GM13976 (cell line): Measurements from ENCODE around the gene NFKBIB.
"Not testable (repeated sequence)": the region's sequence is repeated elsewhere in the genome, so short reads cannot be mapped to it uniquely, and the experiment has no call there.

Experiments used
- DNase-seq: peaks from one replicate; pipeline ENCODE4 v3.0.0; 2012; ENCODE audit warnings: low spot score
- in situ Hi-C: fragments of 300-500 bp; cut with MboI; formaldehyde crosslinking; loops from one replicate; pipeline ENCODE4 v1.12.0; 2022; ENCODE audit warnings: low sequenced_read_pairs, mixed read lengths, inconsistent platforms; ENCODE audit not compliant: unreplicated experiment
- TF ChIP-seq, protein P1 (sequence below): IDR thresholded peaks from 2 replicates; pipeline ENCODE4 v1.5.1; 2012; ENCODE audit warnings: borderline replicate concordance, mild to moderate bottlenecking; ENCODE audit not compliant: insufficient read depth; ENCODE audit errors: extremely low read depth, missing control alignments, control extremely low read depth

The NFKBIB gene

DNA sequence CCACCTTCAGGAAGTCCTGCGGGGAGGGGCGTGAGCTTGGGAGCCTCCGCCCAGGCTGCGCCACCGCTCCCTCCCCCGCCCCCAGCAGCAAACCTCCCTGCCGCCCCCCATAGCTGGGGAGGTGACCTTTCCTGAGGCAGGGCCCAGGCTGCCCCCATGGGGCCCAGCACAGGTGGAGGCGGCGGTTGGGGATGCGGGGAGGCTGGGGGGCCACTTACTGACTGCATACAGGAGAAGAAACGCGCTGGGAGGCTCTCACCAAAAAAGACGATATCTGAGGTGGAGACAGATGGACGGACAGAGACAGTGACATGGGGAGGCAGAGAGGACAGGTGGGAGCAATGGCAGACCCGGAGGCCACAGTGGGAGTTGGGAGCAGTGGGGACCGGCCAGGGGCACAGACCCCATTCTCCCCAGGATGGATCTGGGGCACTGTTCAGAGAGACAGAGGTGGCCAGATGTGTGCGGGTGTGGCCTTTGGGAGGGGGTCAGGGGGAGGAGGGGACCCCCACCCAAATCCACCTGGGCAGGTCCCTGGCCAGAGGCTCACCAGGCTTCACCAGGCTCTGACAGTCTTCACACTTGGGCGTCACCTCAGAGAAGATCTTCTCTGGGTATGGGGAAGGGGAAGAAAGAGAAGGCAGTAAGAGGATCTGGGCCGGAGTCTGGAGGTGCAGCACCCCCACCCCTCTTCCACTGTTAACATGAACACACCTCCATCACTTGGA is 18.7 kb upstream of the NFKBIB start:
- peak; percentile 15 for DNase-seq
- TF ChIP-seq, protein P1, sequence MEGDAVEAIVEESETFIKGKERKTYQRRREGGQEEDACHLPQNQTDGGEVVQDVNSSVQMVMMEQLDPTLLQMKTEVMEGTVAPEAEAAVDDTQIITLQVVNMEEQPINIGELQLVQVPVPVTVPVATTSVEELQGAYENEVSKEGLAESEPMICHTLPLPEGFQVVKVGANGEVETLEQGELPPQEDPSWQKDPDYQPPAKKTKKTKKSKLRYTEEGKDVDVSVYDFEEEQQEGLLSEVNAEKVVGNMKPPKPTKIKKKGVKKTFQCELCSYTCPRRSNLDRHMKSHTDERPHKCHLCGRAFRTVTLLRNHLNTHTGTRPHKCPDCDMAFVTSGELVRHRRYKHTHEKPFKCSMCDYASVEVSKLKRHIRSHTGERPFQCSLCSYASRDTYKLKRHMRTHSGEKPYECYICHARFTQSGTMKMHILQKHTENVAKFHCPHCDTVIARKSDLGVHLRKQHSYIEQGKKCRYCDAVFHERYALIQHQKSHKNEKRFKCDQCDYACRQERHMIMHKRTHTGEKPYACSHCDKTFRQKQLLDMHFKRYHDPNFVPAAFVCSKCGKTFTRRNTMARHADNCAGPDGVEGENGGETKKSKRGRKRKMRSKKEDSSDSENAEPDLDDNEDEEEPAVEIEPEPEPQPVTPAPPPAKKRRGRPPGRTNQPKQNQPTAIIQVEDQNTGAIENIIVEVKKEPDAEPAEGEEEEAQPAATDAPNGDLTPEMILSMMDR: no peak
- in situ Hi-C loops: no loop called here

DNA sequence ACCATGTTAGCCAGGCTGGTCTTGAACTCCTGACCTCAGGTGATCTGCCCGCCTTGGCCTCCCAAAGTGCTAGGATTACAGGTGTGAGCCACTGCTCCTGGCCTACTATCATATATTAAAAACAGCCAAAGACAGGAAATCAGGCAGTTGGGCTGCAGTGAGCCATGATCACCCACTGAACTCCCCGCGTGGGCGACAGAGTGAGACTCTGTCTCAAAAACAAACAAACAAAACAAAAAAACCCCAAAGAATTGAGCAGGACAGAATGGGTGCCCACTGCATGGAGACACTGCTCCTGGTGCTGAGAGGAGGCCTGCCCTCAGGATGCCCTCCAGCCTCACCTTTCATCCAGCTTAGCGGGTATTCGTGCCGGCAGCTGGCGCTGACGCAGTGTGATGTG is 16.5 kb upstream of the NFKBIB start:
- TF ChIP-seq, protein P1: no peak
- DNase-seq: no peak
- in situ Hi-C loops: no loop called here

DNA sequence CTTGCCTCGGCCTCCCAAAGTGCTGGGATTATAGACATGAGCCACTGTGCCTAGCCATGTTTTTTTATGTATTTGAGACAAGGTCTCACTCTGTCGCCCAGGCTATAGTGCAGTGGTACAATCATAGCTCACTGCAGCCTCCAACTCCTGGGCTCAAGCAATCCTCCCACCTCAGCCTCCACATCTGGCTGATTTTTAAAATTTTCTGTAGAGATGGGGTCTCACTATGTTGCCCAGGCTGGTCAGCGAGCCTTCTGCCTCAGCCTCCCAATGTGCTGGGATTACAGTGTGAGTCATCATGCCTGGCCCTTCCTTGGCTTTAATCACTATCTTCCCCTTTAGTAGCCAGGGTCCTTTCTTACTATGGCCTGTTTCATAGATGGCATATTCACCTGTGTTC is 15.1 kb upstream of the NFKBIB start:
- DNase-seq, in situ Hi-C loops: not testable (repeated sequence)

DNA sequence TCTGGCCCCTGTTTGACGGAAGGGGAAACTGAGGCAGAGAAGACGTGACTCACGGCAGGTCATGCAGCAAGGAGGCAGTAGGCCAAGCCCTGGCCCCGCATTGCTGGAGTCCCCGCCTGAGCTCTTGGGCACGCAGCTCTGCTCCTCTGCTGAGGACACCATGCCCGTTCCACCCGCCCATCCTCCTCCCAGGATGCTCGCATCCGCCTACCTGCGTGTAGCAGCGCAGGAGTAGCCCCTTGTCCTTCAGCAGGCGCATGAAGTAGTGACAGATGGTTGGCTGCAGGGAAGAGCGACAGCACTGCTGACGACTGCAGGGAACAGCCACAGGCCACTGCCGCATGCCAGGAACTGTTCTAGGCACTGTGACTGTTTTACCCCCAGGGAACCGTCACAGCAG is 10.9 kb upstream of the NFKBIB start:
- in situ Hi-C loops: no loop called here
- DNase-seq: no peak
- TF ChIP-seq, protein P1: no peak

DNA sequence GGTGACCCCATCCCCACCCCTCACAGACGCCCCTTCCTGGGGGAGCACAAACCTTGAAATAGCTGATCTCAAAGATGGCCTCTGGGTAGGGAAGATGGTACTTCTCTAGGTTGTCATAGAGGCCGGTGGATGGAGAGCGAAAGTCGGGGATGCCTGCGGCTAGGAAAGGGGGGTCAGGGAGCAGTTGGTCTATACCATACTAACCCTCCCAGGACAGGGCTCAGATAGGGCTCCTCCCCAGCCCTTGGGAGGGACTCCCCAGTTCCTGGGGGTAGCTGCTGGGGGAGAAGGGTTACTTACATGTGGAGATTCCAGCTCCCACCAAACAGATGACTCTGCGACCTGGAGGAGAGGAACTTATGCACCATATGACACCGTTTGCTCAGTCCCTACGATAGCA is 10.0 kb upstream of the NFKBIB start:
- DNase-seq: no peak
- in situ Hi-C loops: no loop called here
- TF ChIP-seq, protein P1: no peak

DNA sequence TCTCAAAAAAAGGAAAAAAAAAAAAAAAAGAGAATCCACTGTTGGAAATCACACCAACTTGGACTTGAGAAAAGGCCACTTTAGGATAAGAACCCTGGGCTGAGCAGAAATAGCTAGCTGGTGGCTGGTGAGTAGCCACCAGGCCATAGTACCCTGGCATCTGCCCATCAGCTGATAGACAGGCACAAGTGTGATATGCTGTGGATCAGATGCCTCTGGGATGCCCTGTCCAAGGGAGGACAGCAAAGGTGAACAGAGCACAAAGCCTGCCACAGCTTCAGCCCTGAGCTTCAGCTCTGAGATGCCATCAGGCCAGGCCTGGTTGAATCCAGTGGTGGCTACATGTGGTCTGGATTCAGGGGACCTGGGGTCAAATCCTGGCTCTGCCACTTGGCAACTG is 9.1 kb upstream of the NFKBIB start:
- in situ Hi-C loops: no loop called here
- DNase-seq: no peak
- TF ChIP-seq, protein P1: no peak

DNA sequence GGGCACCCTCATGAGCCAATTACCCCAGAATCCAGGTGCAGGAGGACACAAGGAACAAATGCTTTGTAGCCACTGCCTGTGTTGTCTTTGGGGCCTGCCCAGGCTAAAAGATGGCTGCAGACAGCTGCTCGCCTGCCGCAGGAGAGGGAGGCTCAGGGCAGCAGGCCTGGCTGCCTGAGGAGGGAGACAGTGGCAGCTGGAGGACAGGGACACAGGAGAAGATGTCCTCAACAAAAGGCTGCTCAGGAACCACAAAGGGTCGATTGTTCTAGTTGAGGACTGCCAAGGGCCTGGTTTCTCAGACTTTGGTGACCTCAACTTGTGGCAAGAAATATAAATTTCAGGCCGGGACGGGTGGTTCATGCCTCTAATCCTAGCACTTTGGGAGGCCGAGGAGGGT is 8.0 kb upstream of the NFKBIB start:
- in situ Hi-C loops: no loop called here
- no peak for DNase-seq
- TF ChIP-seq, protein P1: no peak
